K562 (cell line): ENCODE results near the gene BRWD1. TPM values are rescaled to one million over a fixed set of nuclear protein-coding genes. Genes with fewer than 3 reads are reported as not detected.
A peak's percentile ranks its signal among the peaks of the same experiment; 100 is the strongest.

Source experiments
- ATF3 ChIP-seq, 2 experiments: fragments of 450-650 bp in 1 of 2; sonication (generic) in 1 of 2; formaldehyde crosslinking in 1 of 2; IDR thresholded peaks in 1 of 2; conservative IDR thresholded peaks in 1 of 2; 2 replicates each; pipeline versions ENCODE4 v1.6.1 to v1.8.1; 2016 to 2023; ENCODE audit warnings: mild to moderate bottlenecking in 2 of 2, moderate library complexity in 2 of 2, inconsistent platforms in 1 of 2, missing genetic modification reagents in 1 of 2
- BMI1 ChIP-seq: fragments of 150-350 bp; IDR thresholded peaks from 2 replicates; pipeline ENCODE4 v1.6.1; 2014; ENCODE audit warnings: low read length
- EP300 ChIP-seq: IDR thresholded peaks from 2 replicates; pipeline ENCODE4 v1.6.1; 2012; ENCODE audit warnings: low read length, improper control_type of control experiment
- EP400 ChIP-seq: fragments of 450-650 bp; IDR thresholded peaks from 2 replicates; pipeline ENCODE4 v1.6.1; 2017; ENCODE audit warnings: antibody characterized with exemption, mild to moderate bottlenecking, moderate library complexity
- LEF1 ChIP-seq: fragments of 450-650 bp; IDR thresholded peaks from 2 replicates; pipeline ENCODE4 v1.6.1; 2016; ENCODE audit warnings: mild to moderate bottlenecking
- MAFK ChIP-seq: IDR thresholded peaks from 2 replicates; pipeline ENCODE4 v1.6.1; 2011; ENCODE audit warnings: low read length, improper control_type of control experiment
- MAZ ChIP-seq, 2 experiments: fragments of 450-650 bp in 1 of 2; sonication (generic) in 1 of 2; formaldehyde crosslinking; IDR thresholded peaks in 1 of 2; conservative IDR thresholded peaks in 1 of 2; 2 replicates each; pipeline versions ENCODE4 v1.4.0 to v1.5.0; 2020; ENCODE audit warnings: mild to moderate bottlenecking in 1 of 2, missing genetic modification reagents in 1 of 2
- MYNN ChIP-seq, 2 experiments: sonication (generic); formaldehyde crosslinking in 1 of 2; IDR thresholded peaks; 2 replicates each; pipeline versions ENCODE4 v1.5.0 to v1.6.1; 2016 to 2020; ENCODE audit warnings: antibody characterized with exemption in 1 of 2, missing genetic modification reagents in 1 of 2
- NUFIP1 ChIP-seq: fragments of 450-650 bp; IDR thresholded peaks from 2 replicates; pipeline ENCODE4 v1.6.1; 2018; ENCODE audit not compliant: partially characterized antibody
- POLR2A ChIP-seq: fragments of 450-650 bp; conservative IDR thresholded peaks from 2 replicates; pipeline ENCODE4 v1.6.1; 2016
- SMARCE1 ChIP-seq: fragments of 450-650 bp; IDR thresholded peaks from 2 replicates; pipeline ENCODE4 v1.7.1; 2016; ENCODE audit warnings: mild to moderate bottlenecking
- SNIP1 ChIP-seq: fragments of 450-650 bp; IDR thresholded peaks from 2 replicates; pipeline ENCODE4 v1.7.1; 2017; ENCODE audit warnings: low read depth, mild to moderate bottlenecking
- SOX6 ChIP-seq: fragments of 450-650 bp; IDR thresholded peaks from 2 replicates; pipeline ENCODE4 v1.6.1; 2014; ENCODE audit warnings: mild to moderate bottlenecking
- TRIM24 ChIP-seq, 2 experiments: fragments of 450-650 bp; IDR thresholded peaks; 2 replicates each; pipeline ENCODE4 v1.6.1; 2016
- YBX1 ChIP-seq: fragments of 450-650 bp; IDR thresholded peaks from 2 replicates; pipeline ENCODE4 v1.7.1; 2016; ENCODE audit warnings: mild to moderate bottlenecking
- YY1 ChIP-seq, 3 experiments: IDR thresholded peaks; 2 replicates each; pipeline ENCODE4 v1.6.1; 2011; ENCODE audit warnings: low read length in 2 of 3, mild to moderate bottlenecking in 2 of 3, moderate library complexity in 2 of 3, borderline replicate concordance in 1 of 3, control low read depth in 1 of 3, low read depth in 1 of 3; ENCODE audit not compliant: insufficient read depth in 3 of 3, insufficient replicate concordance in 2 of 3, control insufficient read depth in 1 of 3, insufficient read length in 1 of 3; ENCODE audit errors: extremely low read depth in 1 of 3
- ZC3H4 ChIP-seq: sonication (generic); formaldehyde crosslinking; IDR thresholded peaks from 2 replicates; pipeline ENCODE4 v1.9.0; 2021; ENCODE audit warnings: missing genetic modification reagents, borderline replicate concordance
- ZNF12 ChIP-seq: sonication (generic); formaldehyde crosslinking; IDR thresholded peaks from 2 replicates; pipeline ENCODE4 v1.4.0; 2020; ENCODE audit warnings: mild to moderate bottlenecking, missing genetic modification reagents
- ZNF165 ChIP-seq: fragments of 250-450 bp; sonication (Bioruptor Pico); IDR thresholded peaks from 2 replicates; pipeline ENCODE4 v1.4.0; 2020; ENCODE audit warnings: borderline replicate concordance
- ZNF408 ChIP-seq: fragments of 250-450 bp; sonication (Bioruptor Pico); IDR thresholded peaks from 2 replicates; pipeline ENCODE4 v1.4.0; 2020; ENCODE audit warnings: low read depth, mild to moderate bottlenecking, moderate library complexity
- ZNF444 ChIP-seq: fragments of 250-450 bp; sonication (Bioruptor Pico); IDR thresholded peaks from 2 replicates; pipeline ENCODE4 v1.4.0; 2020; ENCODE audit warnings: mild to moderate bottlenecking, moderate library complexity
- ZNF57 ChIP-seq: fragments of 450-650 bp; formaldehyde crosslinking; IDR thresholded peaks from 2 replicates; pipeline ENCODE4 v1.4.0; 2020; ENCODE audit warnings: mild to moderate bottlenecking, moderate library complexity
- polyA plus RNA-seq, 8 experiments: library from polyadenylated mRNA; depleted of rRNA in 4 of 8; stranded (reverse) in 5 of 8; unstranded in 3 of 8; fragments of >200 nt; fragmentation: Nextera tagmentation in 2 of 8; fragmentation: Illumina TruSeq in 1 of 8; extraction: Ambion mirVana in 2 of 8; extraction: Trizol in 1 of 8; gene quantifications; 2 replicates each; pipeline versions ENCODE4 v1.2.1 to v1.2.3, GENCODE V29; 2011 to 2014; ENCODE audit warnings: inconsistent platforms in 1 of 8, missing spikeins in 1 of 8
- total RNA-seq, 7 experiments: library from RNA; depleted of rRNA in 6 of 7; stranded (reverse); fragments of >200 nt in 6 of 7; fragmentation: Illumina TruSeq in 2 of 7; extraction: Trizol in 2 of 7; gene quantifications; 2 replicates each; pipeline versions ENCODE4 v1.2.1 to v1.2.3, GENCODE V29; 2011 to 2021; ENCODE audit warnings: low replicate concordance in 1 of 7
- TF ChIP-seq, protein P1 (sequence below), 2 experiments: fragments of 450-650 bp in 1 of 2; sonication (generic) in 1 of 2; formaldehyde crosslinking; conservative IDR thresholded peaks; 2 replicates each; pipeline versions ENCODE4 v1.4.0 to v1.8.1; 2020 to 2022; ENCODE audit warnings: mild to moderate bottlenecking in 1 of 2, missing genetic modification reagents in 1 of 2
- TF ChIP-seq, protein P2 (sequence below): fragments of 450-650 bp; formaldehyde crosslinking; IDR thresholded peaks from 2 replicates; pipeline ENCODE4 v1.4.0; 2020; ENCODE audit warnings: mild to moderate bottlenecking, mixed read lengths

The BRWD1 gene
- total and polyA plus RNA-seq, 9 of the 15 experiments (the other 6 are each of a cell fraction or from before 2014, with no cell fraction given), result 10.1 to 60.2 (median 34.1) TPM

GRCh38 chr21:39319814-39320332, 6.4 kb upstream of the BRWD1 start (continued):
- TF ChIP-seq YY1 (IDR thresholded peaks at IDR 0.05; ENCODE audit: borderline replicate concordance in 1 of 3, control insufficient read depth in 1 of 3, extremely low read depth in 1 of 3, insufficient read depth in 3 of 3, insufficient read length in 1 of 3, insufficient replicate concordance in 2 of 3, low read depth in 1 of 3, low read length in 2 of 3) (peak in 1 of 3 experiments; percentile 33), SMARCE1 (peak; percentile 65; the same call in 1 of the 2 replicates), MAFK (peak; percentile 88), MYNN (IDR thresholded peaks at IDR 0.05) (no peak), MYNN (CRISPR knock-in tag; IDR thresholded peaks at IDR 0.05) (no peak), BMI1 (no peak), EP300 (peak; percentile 50; the same call in 1 of the 2 replicates), YBX1 (no peak), LEF1 (peak; percentile 82), POLR2A (0 out of 2 replicates have a peak, but pooled peaks have one; percentile 29), ZNF12 (no peak), ZC3H4 (CRISPR knock-in tag) (no peak), TRIM24 (IDR thresholded peaks at IDR 0.05) (peak in 1 of 2 experiments; percentile 39; a peak in 2 of 4 replicates), MAZ (CRISPR knock-in tag; conservative IDR thresholded peaks at IDR 0.05 in 1 of 2, IDR thresholded peaks at IDR 0.05 in 1 of 2) (0 out of 4 replicates have a peak, but pooled peaks of 1 of the 2 experiments have one; percentile 37), ZNF57 (CRISPR knock-in tag) (no peak), ZNF165 (CRISPR knock-in tag) (no peak), ATF3 (IDR thresholded peaks at IDR 0.05) (peak; percentile 10; the same call in 1 of the 2 replicates), ATF3 (CRISPR knock-in tag; conservative IDR thresholded peaks at IDR 0.05) (no peak), NUFIP1 (no peak), ZNF444 (CRISPR knock-in tag) (no peak), SNIP1 (0 out of 2 replicates have a peak, but pooled peaks have one; percentile 24), EP400 (peak; percentile 26; the same call in 1 of the 2 replicates), ZNF408 (CRISPR knock-in tag) (no peak), SOX6 (peak; percentile 21; the same call in 1 of the 2 replicates)
- TF ChIP-seq, protein P1, sequence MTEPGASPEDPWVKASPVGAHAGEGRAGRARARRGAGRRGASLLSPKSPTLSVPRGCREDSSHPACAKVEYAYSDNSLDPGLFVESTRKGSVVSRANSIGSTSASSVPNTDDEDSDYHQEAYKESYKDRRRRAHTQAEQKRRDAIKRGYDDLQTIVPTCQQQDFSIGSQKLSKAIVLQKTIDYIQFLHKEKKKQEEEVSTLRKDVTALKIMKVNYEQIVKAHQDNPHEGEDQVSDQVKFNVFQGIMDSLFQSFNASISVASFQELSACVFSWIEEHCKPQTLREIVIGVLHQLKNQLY (CRISPR knock-in tag; conservative IDR thresholded peaks at IDR 0.05), result no peak
- TF ChIP-seq, protein P2, sequence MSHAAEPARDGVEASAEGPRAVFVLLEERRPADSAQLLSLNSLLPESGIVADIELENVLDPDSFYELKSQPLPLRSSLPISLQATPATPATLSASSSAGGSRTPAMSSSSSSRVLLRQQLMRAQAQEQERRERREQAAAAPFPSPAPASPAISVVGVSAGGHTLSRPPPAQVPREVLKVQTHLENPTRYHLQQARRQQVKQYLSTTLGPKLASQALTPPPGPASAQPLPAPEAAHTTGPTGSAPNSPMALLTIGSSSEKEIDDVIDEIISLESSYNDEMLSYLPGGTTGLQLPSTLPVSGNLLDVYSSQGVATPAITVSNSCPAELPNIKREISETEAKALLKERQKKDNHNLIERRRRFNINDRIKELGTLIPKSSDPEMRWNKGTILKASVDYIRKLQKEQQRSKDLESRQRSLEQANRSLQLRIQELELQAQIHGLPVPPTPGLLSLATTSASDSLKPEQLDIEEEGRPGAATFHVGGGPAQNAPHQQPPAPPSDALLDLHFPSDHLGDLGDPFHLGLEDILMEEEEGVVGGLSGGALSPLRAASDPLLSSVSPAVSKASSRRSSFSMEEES (CRISPR knock-in tag), result no peak
